Prostate gland (tissue), 2 donors: ENCODE data around the gene TPM2.

Experiments used
- CTCF ChIP-seq, 4 experiments: fragments of 200-600 bp in 2 of 4; fragments of 450-650 bp in 2 of 4; sonication (generic) in 2 of 4; IDR thresholded peaks; 1 replicate in 3 of 4; 2 replicates in 1 of 4; pipeline ENCODE4 v1.5.1; 2016 to 2019; ENCODE audit warnings: antibody characterized with exemption in 4 of 4, mild to moderate bottlenecking in 2 of 4, moderate library complexity in 2 of 4
- POLR2A ChIP-seq: fragments of 450-650 bp; IDR thresholded peaks from one replicate; pipeline ENCODE4 v1.6.1; 2016; ENCODE audit warnings: antibody characterized with exemption, mild to moderate bottlenecking

GRCh38 chr9:35729101-35729500, 39.4 kb upstream of the TPM2 start:
- TF ChIP-seq CTCF (IDR thresholded peaks at IDR 0.05) (no peak), POLR2A (no peak)
